IMR-90 (cell line): ENCODE measurements around the gene CYP4B1. TPM values are rescaled to one million over a fixed set of nuclear protein-coding genes. Genes with fewer than 3 reads are reported as not detected.

ENCODE experiments used
- ATAC-seq: fragments of 200-7000 bp; cut with Tn5 transposase; 2 replicates; pipeline ENCODE4 v1.9.1; 2020; ENCODE audit warnings: low read depth, mild to moderate bottlenecking, moderate library complexity
- BruUV-seq: library from RNA; stranded (reverse); fragments of 400-500 nt; replicated peaks from 2 replicates; lab custom pipeline; 2021; lab: Mats Ljungman, UMichigan
- CTCF ChIA-PET: fragments of 300-600 bp; formaldehyde crosslinking; extraction: SDS; loops from one replicate; lab custom pipeline; 2021; ENCODE audit warnings: antibody characterized with exemption; lab: Yijun Ruan, JAX
- POLR2A ChIA-PET: fragments of 300-600 bp; sonication (Branson Sonifier 250); formaldehyde crosslinking; loops from one replicate; lab custom pipeline; 2022; ENCODE audit warnings: antibody characterized with exemption; ENCODE audit not compliant: unreplicated experiment; lab: Charles Lee
- DNase-seq: peaks from one replicate; pipeline ENCODE4 v3.0.0; 2013
- H2AFZ ChIP-seq: replicated peaks from 2 replicates; pipeline ENCODE3; 2013; ENCODE audit warnings: low read length, mild to moderate bottlenecking; ENCODE audit not compliant: poor library complexity
- H2AK5ac ChIP-seq: 2 replicates; pipeline ENCODE4 v1.6.1; 2013; ENCODE audit warnings: low read depth, low read length, inconsistent platforms
- H2AK9ac ChIP-seq: replicated peaks from 2 replicates; pipeline ENCODE3; 2013; ENCODE audit warnings: mild to moderate bottlenecking, low read depth, low read length, moderate library complexity; ENCODE audit not compliant: poor library complexity
- H2BK120ac ChIP-seq: 2 replicates; pipeline ENCODE4 v1.6.1; 2013; ENCODE audit warnings: low read depth, low read length, inconsistent platforms
- H2BK15ac ChIP-seq: 3 replicates; pipeline ENCODE4 v1.6.1; 2013; ENCODE audit warnings: low read depth, low read length, inconsistent platforms
- H2BK20ac ChIP-seq: 2 replicates; pipeline ENCODE4 v1.6.1; 2013; ENCODE audit warnings: low read depth, mild to moderate bottlenecking, inconsistent platforms, low read length, moderate library complexity
- H2BK5ac ChIP-seq: 2 replicates; pipeline ENCODE4 v1.6.1; 2013; ENCODE audit warnings: mild to moderate bottlenecking, low read depth, low read length, inconsistent platforms; ENCODE audit not compliant: poor library complexity, severe bottlenecking
- H3K14ac ChIP-seq: replicated peaks from 2 replicates; pipeline ENCODE4 v1.6.1; 2013; ENCODE audit warnings: low read depth, low read length, inconsistent platforms
- H3K18ac ChIP-seq: 2 replicates; pipeline ENCODE4 v1.6.1; 2013; ENCODE audit warnings: low read depth, low read length, control low read depth
- H3K23ac ChIP-seq: 2 replicates; pipeline ENCODE4 v1.6.1; 2013; ENCODE audit warnings: low read depth, low read length, inconsistent platforms
- H3K27ac ChIP-seq: 2 replicates; pipeline ENCODE4 v1.5.1; 2013; ENCODE audit warnings: mild to moderate bottlenecking, control low read depth, low read length; ENCODE audit not compliant: insufficient read depth
- H3K27me3 ChIP-seq: 2 replicates; pipeline ENCODE4 v1.6.1; 2013; ENCODE audit warnings: low read length; ENCODE audit not compliant: control insufficient read depth, insufficient read depth
- H3K36me3 ChIP-seq: 2 replicates; pipeline ENCODE4 v1.6.1; 2013; ENCODE audit warnings: low read length, mixed read lengths; ENCODE audit not compliant: control insufficient read depth, insufficient read depth
- H3K4ac ChIP-seq: 2 replicates; pipeline ENCODE4 v1.6.1; 2013; ENCODE audit warnings: low read depth, low read length, inconsistent platforms
- H3K4me1 ChIP-seq: 2 replicates; pipeline ENCODE4 v1.6.1; 2013; ENCODE audit warnings: low read length, mixed read lengths; ENCODE audit not compliant: control insufficient read depth, insufficient read depth
- H3K4me2 ChIP-seq: 2 replicates; pipeline ENCODE4 v1.6.1; 2013; ENCODE audit warnings: low read depth, mild to moderate bottlenecking, control low read depth, low read length, moderate library complexity
- H3K4me3 ChIP-seq: 2 replicates; pipeline ENCODE4 v1.5.1; 2013; ENCODE audit warnings: low read depth, mild to moderate bottlenecking, control low read depth, low read length, moderate library complexity; ENCODE audit not compliant: insufficient read depth
- H3K56ac ChIP-seq: 2 replicates; pipeline ENCODE4 v1.6.1; 2013; ENCODE audit warnings: low read length, inconsistent platforms; ENCODE audit not compliant: insufficient read depth; ENCODE audit errors: extremely low read depth
- H3K79me1 ChIP-seq, 2 experiments: 2 replicates each; pipeline ENCODE4 v1.6.1; 2013; ENCODE audit warnings: low read length in 2 of 2, inconsistent platforms in 1 of 2, low read depth in 1 of 2
- H3K9ac ChIP-seq: 2 replicates; pipeline ENCODE4 v1.6.1; 2013; ENCODE audit warnings: low read depth, low read length, control low read depth
- H3K9me1 ChIP-seq: 2 replicates; pipeline ENCODE4 v1.6.1; 2013; ENCODE audit warnings: low read length, inconsistent platforms; ENCODE audit not compliant: insufficient read depth
- H3K9me3 ChIP-seq: 2 replicates; pipeline ENCODE4 v1.6.1; 2013; ENCODE audit warnings: low read length; ENCODE audit not compliant: control insufficient read depth, insufficient read depth
- H4K20me1 ChIP-seq: 2 replicates; pipeline ENCODE4 v1.6.1; 2013; ENCODE audit warnings: low read length, inconsistent platforms; ENCODE audit not compliant: insufficient read depth
- H4K5ac ChIP-seq: 2 replicates; pipeline ENCODE4 v1.6.1; 2013; ENCODE audit warnings: mild to moderate bottlenecking, low read depth, low read length, control low read depth
- H4K8ac ChIP-seq, 2 experiments: 2 replicates each; pipeline ENCODE4 v1.6.1; 2013; ENCODE audit warnings: low read depth in 2 of 2, low read length in 2 of 2, control low read depth in 1 of 2, inconsistent platforms in 1 of 2
- H4K91ac ChIP-seq: 2 replicates; pipeline ENCODE4 v1.6.1; 2013; ENCODE audit warnings: low read depth, low read length, inconsistent platforms; ENCODE audit not compliant: insufficient read depth
- BHLHE40 ChIP-seq: fragments of 150-350 bp; IDR thresholded peaks from 2 replicates; pipeline ENCODE4 v1.6.1; 2016; ENCODE audit warnings: mild to moderate bottlenecking, low read depth, low read length
- CEBPB ChIP-seq: IDR thresholded peaks from 2 replicates; pipeline ENCODE4 v1.6.1; 2012; ENCODE audit warnings: low read depth, low read length, improper control_type of control experiment
- CHD1 ChIP-seq: IDR thresholded peaks from 2 replicates; pipeline ENCODE4 v1.6.1; 2012; ENCODE audit warnings: low read depth, low read length, improper control_type of control experiment
- FOS ChIP-seq: fragments of 150-350 bp; IDR thresholded peaks from 2 replicates; pipeline ENCODE4 v1.6.1; 2016; ENCODE audit warnings: low read depth, low read length
- MAFK ChIP-seq: IDR thresholded peaks from 2 replicates; pipeline ENCODE4 v1.6.1; 2012; ENCODE audit warnings: low read depth, low read length, improper control_type of control experiment
- MAZ ChIP-seq: IDR thresholded peaks from 2 replicates; pipeline ENCODE4 v1.6.1; 2012; ENCODE audit warnings: low read depth, mild to moderate bottlenecking, low read length, improper control_type of control experiment, moderate library complexity, borderline replicate concordance
- MXI1 ChIP-seq: IDR thresholded peaks from 2 replicates; pipeline ENCODE4 v1.6.1; 2012; ENCODE audit warnings: low read depth, mild to moderate bottlenecking, low read length, moderate library complexity, borderline replicate concordance
- NFE2L2 ChIP-seq: fragments of 150-350 bp; IDR thresholded peaks from 2 replicates; pipeline ENCODE4 v1.6.1; 2016; ENCODE audit warnings: low read depth, mild to moderate bottlenecking, low read length
- POLR2A ChIP-seq: IDR thresholded peaks from 2 replicates; pipeline ENCODE4 v1.6.1; 2012; ENCODE audit warnings: mild to moderate bottlenecking, low read depth, low read length
- RAD21 ChIP-seq: IDR thresholded peaks from 2 replicates; pipeline ENCODE4 v1.6.1; 2012; ENCODE audit warnings: low read length, improper control_type of control experiment
- RCOR1 ChIP-seq: IDR thresholded peaks from 2 replicates; pipeline ENCODE4 v1.6.1; 2012; ENCODE audit warnings: mild to moderate bottlenecking, low read length, improper control_type of control experiment; ENCODE audit not compliant: insufficient replicate concordance
- RFX5 ChIP-seq: IDR thresholded peaks from 2 replicates; pipeline ENCODE4 v1.8.0; 2012; ENCODE audit warnings: low read depth, mild to moderate bottlenecking, low read length, moderate library complexity
- SMC3 ChIP-seq: fragments of 150-350 bp; IDR thresholded peaks from 2 replicates; pipeline ENCODE4 v1.6.1; 2016; ENCODE audit warnings: low read depth, mild to moderate bottlenecking, antibody characterized with exemption, low read length, moderate library complexity
- dilution Hi-C: fragments of 300-500 bp; cut with HindIII; formaldehyde crosslinking; loops from one replicate; pipeline ENCODE4 v1.14.3; 2018; ENCODE audit warnings: low sequenced_read_pairs; ENCODE audit not compliant: unreplicated experiment
- in situ Hi-C: fragments of 300-500 bp; cut with MboI; formaldehyde crosslinking; loops from 3 replicates; pipeline ENCODE4 v1.14.3; 2019; ENCODE audit warnings: low sequenced_read_pairs, inconsistent platforms, mixed read lengths
- intact Hi-C: fragments of 100-400 bp; cut with micrococcal nuclease; formaldehyde crosslinking; loops from 2 replicates; pipeline ENCODE4 v1.10.0; 2022
- polyA plus RNA-seq, 3 experiments: library from polyadenylated mRNA; depleted of rRNA; stranded (reverse); fragments of >200 nt; gene quantifications; 2 replicates each; pipeline ENCODE4 v1.2.3, GENCODE V29; 2012; ENCODE audit warnings: low replicate concordance in 1 of 3
- total RNA-seq: library from RNA; depleted of rRNA; stranded (reverse); fragments of >200 nt; gene quantifications from 2 replicates; pipeline ENCODE4 v1.2.3, GENCODE V29; 2012
- TF ChIP-seq, protein P1 (sequence below): conservative IDR thresholded peaks from 2 replicates; pipeline ENCODE4 v1.5.1; 2012; ENCODE audit warnings: mild to moderate bottlenecking, low read depth, low read length, improper control_type of control experiment
- TF ChIP-seq, protein P2 (sequence below): fragments of 150-350 bp; IDR thresholded peaks from 2 replicates; pipeline ENCODE4 v1.6.1; 2016; ENCODE audit warnings: low read depth, mild to moderate bottlenecking, low read length, moderate library complexity, borderline replicate concordance
- TF ChIP-seq, protein P3 (sequence below): fragments of 150-350 bp; IDR thresholded peaks from 2 replicates; pipeline ENCODE4 v1.6.1; 2017; ENCODE audit warnings: mild to moderate bottlenecking, antibody characterized with exemption, low read length, low read depth

CYP4B1 gene
- total and polyA plus RNA-seq, 2 of the 4 experiments (the other 2 are of a cell fraction), result not detected

GRCh38 chr1:46769028-46769740, 29.7 kb upstream of the CYP4B1 start:
- no peak overlapping the region for H3K4me3 ChIP-seq
- H2BK20ac ChIP-seq, result no peak overlapping the region
- no peak overlapping the region for H2BK5ac ChIP-seq
- in situ Hi-C loops, result no loop called here
- no peak overlapping the region for H3K9ac ChIP-seq
- TF ChIP-seq, protein P1, sequence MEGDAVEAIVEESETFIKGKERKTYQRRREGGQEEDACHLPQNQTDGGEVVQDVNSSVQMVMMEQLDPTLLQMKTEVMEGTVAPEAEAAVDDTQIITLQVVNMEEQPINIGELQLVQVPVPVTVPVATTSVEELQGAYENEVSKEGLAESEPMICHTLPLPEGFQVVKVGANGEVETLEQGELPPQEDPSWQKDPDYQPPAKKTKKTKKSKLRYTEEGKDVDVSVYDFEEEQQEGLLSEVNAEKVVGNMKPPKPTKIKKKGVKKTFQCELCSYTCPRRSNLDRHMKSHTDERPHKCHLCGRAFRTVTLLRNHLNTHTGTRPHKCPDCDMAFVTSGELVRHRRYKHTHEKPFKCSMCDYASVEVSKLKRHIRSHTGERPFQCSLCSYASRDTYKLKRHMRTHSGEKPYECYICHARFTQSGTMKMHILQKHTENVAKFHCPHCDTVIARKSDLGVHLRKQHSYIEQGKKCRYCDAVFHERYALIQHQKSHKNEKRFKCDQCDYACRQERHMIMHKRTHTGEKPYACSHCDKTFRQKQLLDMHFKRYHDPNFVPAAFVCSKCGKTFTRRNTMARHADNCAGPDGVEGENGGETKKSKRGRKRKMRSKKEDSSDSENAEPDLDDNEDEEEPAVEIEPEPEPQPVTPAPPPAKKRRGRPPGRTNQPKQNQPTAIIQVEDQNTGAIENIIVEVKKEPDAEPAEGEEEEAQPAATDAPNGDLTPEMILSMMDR, result no peak
- TF ChIP-seq CHD1, result no peak
- TF ChIP-seq BHLHE40, result no peak
- no peak for TF ChIP-seq RFX5
- no peak for TF ChIP-seq POLR2A
- no peak for TF ChIP-seq MAZ
- no peak for TF ChIP-seq RAD21
- TF ChIP-seq MXI1, result no peak
- TF ChIP-seq SMC3, result no peak
- no peak for TF ChIP-seq NFE2L2
- TF ChIP-seq MAFK, result no peak
- TF ChIP-seq CEBPB, result no peak
- TF ChIP-seq, protein P2, sequence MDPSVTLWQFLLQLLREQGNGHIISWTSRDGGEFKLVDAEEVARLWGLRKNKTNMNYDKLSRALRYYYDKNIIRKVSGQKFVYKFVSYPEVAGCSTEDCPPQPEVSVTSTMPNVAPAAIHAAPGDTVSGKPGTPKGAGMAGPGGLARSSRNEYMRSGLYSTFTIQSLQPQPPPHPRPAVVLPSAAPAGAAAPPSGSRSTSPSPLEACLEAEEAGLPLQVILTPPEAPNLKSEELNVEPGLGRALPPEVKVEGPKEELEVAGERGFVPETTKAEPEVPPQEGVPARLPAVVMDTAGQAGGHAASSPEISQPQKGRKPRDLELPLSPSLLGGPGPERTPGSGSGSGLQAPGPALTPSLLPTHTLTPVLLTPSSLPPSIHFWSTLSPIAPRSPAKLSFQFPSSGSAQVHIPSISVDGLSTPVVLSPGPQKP, result no peak
- no peak for TF ChIP-seq FOS
- TF ChIP-seq, protein P3, sequence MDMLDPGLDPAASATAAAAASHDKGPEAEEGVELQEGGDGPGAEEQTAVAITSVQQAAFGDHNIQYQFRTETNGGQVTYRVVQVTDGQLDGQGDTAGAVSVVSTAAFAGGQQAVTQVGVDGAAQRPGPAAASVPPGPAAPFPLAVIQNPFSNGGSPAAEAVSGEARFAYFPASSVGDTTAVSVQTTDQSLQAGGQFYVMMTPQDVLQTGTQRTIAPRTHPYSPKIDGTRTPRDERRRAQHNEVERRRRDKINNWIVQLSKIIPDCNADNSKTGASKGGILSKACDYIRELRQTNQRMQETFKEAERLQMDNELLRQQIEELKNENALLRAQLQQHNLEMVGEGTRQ, result no peak
- no peak for TF ChIP-seq RCOR1
- H4K20me1 ChIP-seq, result no peaks in the 10 kb centered on the region
- H2BK120ac ChIP-seq, result no peak overlapping the region
- no peaks in the 10 kb centered on the region for H3K36me3 ChIP-seq
- ChIA-PET POLR2A (no interaction called here), CTCF (no interaction called here)
- no peak overlapping the region for H4K91ac ChIP-seq
- H3K4me1 ChIP-seq, result no peaks in the 10 kb centered on the region
- no peak overlapping the region for H4K5ac ChIP-seq
- H3K9me1 ChIP-seq, result no peaks in the 10 kb centered on the region
- no peaks in the 10 kb centered on the region for H3K79me1 ChIP-seq
- H3K9me3 ChIP-seq, result peaks cover 16% of the 10 kb centered on the region
- no TSS peak for BruUV-seq
- no peak overlapping the region for H3K27ac ChIP-seq
- H2AFZ ChIP-seq, result no peak overlapping the region
- ATAC-seq (no peak), DNase-seq (no peak)
- H4K8ac ChIP-seq, result no peak overlapping the region
- intact Hi-C loops, result no loop called here
- no peak overlapping the region for H3K4me2 ChIP-seq
- H3K27me3 ChIP-seq, result no peaks in the 10 kb centered on the region
- no peak overlapping the region for H2AK9ac ChIP-seq
- H2AK5ac ChIP-seq, result no peak overlapping the region
- no peak overlapping the region for H3K23ac ChIP-seq
- no peak overlapping the region for H3K56ac ChIP-seq
- dilution Hi-C loops, result no loop called here
- no peak overlapping the region for H3K4ac ChIP-seq
- no peak overlapping the region for H2BK15ac ChIP-seq
- no peak overlapping the region for H3K18ac ChIP-seq
- no peak overlapping the region for H3K14ac ChIP-seq
